NT2/D1 (cell line): ENCODE measurements around the gene TPD52L1.

Experiments used
- DNase-seq: peaks from one replicate; pipeline ENCODE4 v3.0.0-alpha.2; 2011; ENCODE audit warnings: low read depth, low spot score
- H3K27me3 ChIP-seq: 2 replicates; pipeline ENCODE4 v1.6.0; 2011; ENCODE audit warnings: mild to moderate bottlenecking; ENCODE audit not compliant: insufficient read length, insufficient read depth
- H3K36me3 ChIP-seq: 2 replicates; pipeline ENCODE4 v1.6.1; 2011; ENCODE audit warnings: mild to moderate bottlenecking, low read length, mixed read lengths; ENCODE audit not compliant: insufficient read depth, insufficient read length
- H3K4me1 ChIP-seq: 2 replicates; pipeline ENCODE4 v1.5.1; 2011; ENCODE audit not compliant: insufficient read depth, insufficient read length
- H3K4me3 ChIP-seq: 2 replicates; pipeline ENCODE4 v1.5.1; 2011; ENCODE audit warnings: low read depth; ENCODE audit not compliant: insufficient read length
- H3K9ac ChIP-seq: 2 replicates; pipeline ENCODE4 v1.6.0; 2011; ENCODE audit warnings: low read depth; ENCODE audit not compliant: insufficient read length
- H3K9me3 ChIP-seq: 2 replicates; pipeline ENCODE4 v1.5.1; 2011; ENCODE audit warnings: mild to moderate bottlenecking, low read length; ENCODE audit not compliant: insufficient read depth
- SUZ12 ChIP-seq: IDR thresholded peaks from 2 replicates; pipeline ENCODE4 v1.6.1; 2011; ENCODE audit not compliant: insufficient read length, insufficient read depth; ENCODE audit errors: extremely low read depth
- YY1 ChIP-seq: IDR thresholded peaks from 2 replicates; pipeline ENCODE4 v1.6.1; 2011; ENCODE audit not compliant: insufficient read length, insufficient read depth
- ZNF274 ChIP-seq: IDR thresholded peaks from 2 replicates; pipeline ENCODE4 v1.6.1; 2011; ENCODE audit warnings: mild to moderate bottlenecking, low read depth, low read length

The TPD52L1 gene

GRCh38 chr6:125228981-125229479 lies 75.5 kb downstream of the TPD52L1 start:
- no peak overlapping the region for H3K4me3 ChIP-seq
- H3K9ac ChIP-seq, result no peak overlapping the region
- H3K27me3 ChIP-seq, result no peaks in the 10 kb centered on the region
- DNase-seq, result no peak
- H3K36me3 ChIP-seq, result no peaks in the 10 kb centered on the region
- TF ChIP-seq SUZ12 (no peak), YY1 (no peak), ZNF274 (no peak)
- no peaks in the 10 kb centered on the region for H3K9me3 ChIP-seq
- no peaks in the 10 kb centered on the region for H3K4me1 ChIP-seq

- Histone ChIP-seq H3K36me3 (no peaks in the 10 kb centered on the region), H3K27me3 (no peaks in the 10 kb centered on the region), H3K9me3 (no peaks in the 10 kb centered on the region), H3K9ac (no peak overlapping the region), H3K4me1 (no peaks in the 10 kb centered on the region), H3K4me3 (no peak overlapping the region)
- TF ChIP-seq ZNF274, result no peak
- TF ChIP-seq YY1, result no peak
- no peak for TF ChIP-seq SUZ12
- no peak for DNase-seq
Observed at GRCh38 chr6:125230674-125231073, 77.1 kb downstream of the TPD52L1 start.

- DNase-seq, result no peak
- H3K36me3 ChIP-seq, result no peaks in the 10 kb centered on the region
- H3K4me1 ChIP-seq, result no peaks in the 10 kb centered on the region
- H3K9me3 ChIP-seq, result no peaks in the 10 kb centered on the region
- no peak for TF ChIP-seq ZNF274
- no peak for TF ChIP-seq SUZ12
- TF ChIP-seq YY1, result no peak
- H3K27me3 ChIP-seq, result no peaks in the 10 kb centered on the region
- H3K4me3 ChIP-seq, result no peak overlapping the region
- H3K9ac ChIP-seq, result no peak overlapping the region
Observed at GRCh38 chr6:125231133-125231532, 77.6 kb downstream of the TPD52L1 start.

- Histone ChIP-seq H3K36me3 (no peaks in the 10 kb centered on the region), H3K9me3 (no peaks in the 10 kb centered on the region)
- TF ChIP-seq YY1 (no peak), SUZ12 (no peak), ZNF274 (no peak)
Observed at GRCh38 chr6:125231574-125232343, 78.2 kb downstream of the TPD52L1 start.

GRCh38 chr6:125232466-125232865 lies 78.9 kb downstream of the TPD52L1 start:
- Histone ChIP-seq H3K4me1 (no peaks in the 10 kb centered on the region), H3K27me3 (no peaks in the 10 kb centered on the region), H3K36me3 (no peaks in the 10 kb centered on the region), H3K9ac (no peak overlapping the region), H3K9me3 (no peaks in the 10 kb centered on the region), H3K4me3 (no peak overlapping the region)
- TF ChIP-seq ZNF274, result no peak
- TF ChIP-seq YY1, result no peak
- no peak for TF ChIP-seq SUZ12
- DNase-seq, result no peak

More at GRCh38 chr6:125231574-125232343, 78.2 kb downstream of the TPD52L1 start:
- Histone ChIP-seq H3K27me3 (no peaks in the 10 kb centered on the region), H3K9ac (no peak overlapping the region), H3K4me1 (no peaks in the 10 kb centered on the region), H3K4me3 (no peak overlapping the region)
- DNase-seq, result no peak

- TF ChIP-seq ZNF274 (no peak), SUZ12 (no peak), YY1 (no peak)
- no peak for DNase-seq
- Histone ChIP-seq H3K4me1 (no peaks in the 10 kb centered on the region), H3K9ac (no peak overlapping the region), H3K9me3 (no peaks in the 10 kb centered on the region), H3K27me3 (no peaks in the 10 kb centered on the region), H3K4me3 (no peak overlapping the region), H3K36me3 (no peaks in the 10 kb centered on the region)
Observed at GRCh38 chr6:125233202-125233601, 79.6 kb downstream of the TPD52L1 start.

- Histone ChIP-seq H3K27me3 (no peaks in the 10 kb centered on the region), H3K4me1 (no peaks in the 10 kb centered on the region), H3K4me3 (no peak overlapping the region), H3K9ac (no peak overlapping the region), H3K9me3 (no peaks in the 10 kb centered on the region), H3K36me3 (no peaks in the 10 kb centered on the region)
- no peak for DNase-seq
- TF ChIP-seq SUZ12, result no peak
- no peak for TF ChIP-seq ZNF274
- TF ChIP-seq YY1, result no peak
Observed at GRCh38 chr6:125236536-125237327, 83.2 kb downstream of the TPD52L1 start.
